Sigmoid colon (tissue), 7 donors: ENCODE measurements around the gene CD36. TPM values are rescaled to one million over a fixed set of nuclear protein-coding genes. Genes with fewer than 3 reads are reported as not detected.
A peak's percentile ranks its signal among the peaks of the same experiment; 100 is the strongest.

Source experiments
- DNase-seq: peaks from one replicate; pipeline ENCODE4 v3.0.0-alpha.2; 2019
- H3K27ac ChIP-seq, 4 donors: fragments of 200-600 bp; sonication (generic); one replicate each; pipeline ENCODE4 v1.5.1; 2016 to 2019; ENCODE audit warnings: mild to moderate bottlenecking in 1 of 4
- H3K27me3 ChIP-seq, 3 donors: fragments of 200-600 bp; sonication (generic); one replicate each; pipeline ENCODE4 v1.5.1; 2019; ENCODE audit warnings: mild to moderate bottlenecking in 1 of 3
- H3K36me3 ChIP-seq, 4 donors: fragments of 200-600 bp; sonication (generic); one replicate each; pipeline ENCODE4 v1.5.1; 2016 to 2019
- H3K4me1 ChIP-seq, 4 donors: fragments of 200-600 bp; sonication (generic); one replicate each; pipeline ENCODE4 v1.5.1; 2017 to 2019
- H3K4me3 ChIP-seq, 4 donors: fragments of 200-600 bp; sonication (generic); one replicate each; pipeline ENCODE4 v1.5.1; 2017 to 2019; ENCODE audit warnings: mild to moderate bottlenecking in 2 of 4, moderate library complexity in 1 of 4
- H3K9me3 ChIP-seq, 4 donors: fragments of 200-600 bp in 3 of 4; sonication (generic) in 3 of 4; one replicate each; pipeline versions ENCODE4 v1.5.1 to v1.6.1; 2013 to 2019
- CTCF ChIP-seq, 4 experiments: fragments of 450-650 bp in 3 of 4; fragments of 200-600 bp in 1 of 4; IDR thresholded peaks; one replicate each; pipeline ENCODE4 v1.5.1; 2016 to 2019; ENCODE audit warnings: antibody characterized with exemption in 4 of 4, mild to moderate bottlenecking in 3 of 4, moderate library complexity in 2 of 4
- EP300 ChIP-seq, 4 donors: sonication (generic); formaldehyde crosslinking; IDR thresholded peaks; one replicate each; pipeline ENCODE4 v1.6.1; 2017; ENCODE audit warnings: antibody characterized with exemption in 4 of 4
- POLR2A ChIP-seq, 2 donors: fragments of 450-650 bp; IDR thresholded peaks; one replicate each; pipeline ENCODE4 v1.6.1; 2016; ENCODE audit warnings: antibody characterized with exemption in 2 of 2, mild to moderate bottlenecking in 2 of 2, moderate library complexity in 2 of 2
- POLR2AphosphoS5 ChIP-seq, 4 donors: sonication (generic); formaldehyde crosslinking; IDR thresholded peaks; one replicate each; pipeline ENCODE4 v1.6.1; 2017; ENCODE audit warnings: antibody characterized with exemption in 4 of 4
- WGBS, 2 donors: extraction: QIAGEN DNeasy Blood & Tissue Kit; methylation state at CpG; one replicate each; pipeline ENCODE4 v1.1.7; 2013; 5-methylcytosine and 5-hydroxymethylcytosine counted together
- intact Hi-C: fragments of 100-400 bp; cut with DNase I; formaldehyde crosslinking; loops from one replicate; pipeline ENCODE4 v1.15.1; 2023
- polyA plus RNA-seq, 3 donors: library from polyadenylated mRNA; stranded (reverse); fragments of 200-250 nt; gene quantifications; one replicate each; pipeline ENCODE4 v1.2.3, GENCODE V29; 2013
- total RNA-seq, 4 donors: library from RNA; depleted of rRNA; stranded (reverse); fragments of >200 nt; gene quantifications; one replicate each; pipeline ENCODE4 v1.1.0, GENCODE V29; 2016
- donor health status: healthy with polysubstance abuse.
- donor health status: Bipolar disorder and iron deficiency.
- donor health status: healthy.

CD36 gene
- total and polyA plus RNA-seq, 7 donors: 21.6 to 126 (median 58.9) TPM

DNA sequence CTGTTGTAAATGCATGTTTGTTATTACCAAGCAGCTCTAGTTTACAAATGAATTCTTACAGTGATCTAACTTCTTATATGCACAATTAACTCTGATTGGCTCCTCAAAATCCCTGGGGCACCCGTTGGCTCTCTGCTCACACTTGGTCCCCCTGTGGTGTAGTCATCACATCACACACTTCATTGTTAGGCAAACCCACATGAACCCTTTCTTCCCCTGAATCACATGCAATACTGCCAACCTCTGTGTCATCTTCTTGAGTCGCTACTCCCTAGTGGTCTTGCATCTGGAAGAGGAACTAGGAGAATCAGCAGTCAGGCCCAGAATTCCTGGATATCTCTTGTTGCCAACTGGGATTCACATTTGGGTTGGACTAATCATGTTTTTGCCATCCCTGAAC lies 73.1 kb downstream of the CD36 start:
- TF ChIP-seq POLR2A (IDR thresholded peaks at IDR 0.05): no peak
- TF ChIP-seq CTCF (IDR thresholded peaks at IDR 0.05): no peak
- no peak for TF ChIP-seq POLR2AphosphoS5 (IDR thresholded peaks at IDR 0.05)
- no peak for TF ChIP-seq EP300 (IDR thresholded peaks at IDR 0.05)

DNA sequence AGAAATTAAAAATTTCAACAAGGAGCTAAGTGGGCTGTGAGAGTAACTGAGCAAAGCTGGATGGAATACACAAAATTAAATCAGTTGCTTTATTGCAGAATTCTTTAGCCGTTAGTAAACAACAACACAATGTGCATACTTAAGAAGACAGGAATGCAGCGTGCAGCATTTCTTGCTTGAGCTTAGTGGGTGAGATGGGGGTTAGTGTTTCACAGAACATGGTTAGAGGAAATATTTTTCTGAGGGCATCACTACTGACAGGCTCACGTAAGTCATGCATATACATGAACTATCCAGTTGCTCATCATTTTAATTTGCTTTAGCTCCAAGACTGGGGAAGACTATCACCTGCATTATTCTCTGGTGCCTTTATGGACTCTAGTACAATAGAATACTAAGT lies 80.8 kb downstream of the CD36 start:
- Histone ChIP-seq H3K36me3 (no peaks in the 10 kb centered on the region), H3K27ac (no peak overlapping the region), H3K4me1 (peaks cover 0 to 32% (median 27%) of the 10 kb centered on the region in 4 donors), H3K4me3 (no peak overlapping the region), H3K9me3 (no peaks in the 10 kb centered on the region), H3K27me3 (no peaks in the 10 kb centered on the region)
- intact Hi-C loops: no loop called here
- no peak for DNase-seq
- TF ChIP-seq EP300 (IDR thresholded peaks at IDR 0.05) (no peak), POLR2A (IDR thresholded peaks at IDR 0.05) (no peak), CTCF (IDR thresholded peaks at IDR 0.05) (no peak), POLR2AphosphoS5 (IDR thresholded peaks at IDR 0.05) (no peak)
- 81 to 88% methylated on average over 3 of the region's 3 CpGs for WGBS, 2 donors

More for the DNA sequence above, 73.1 kb downstream of the CD36 start:
- H3K4me1 ChIP-seq: no peaks in the 10 kb centered on the region
- DNase-seq: no peak
- no peak overlapping the region for H3K27ac ChIP-seq
- WGBS, 2 donors: 64 to 69% methylated on average over 2 of the region's 2 CpGs
- intact Hi-C loops: no loop called here
- H3K36me3 ChIP-seq: no peaks in the 10 kb centered on the region
- H3K9me3 ChIP-seq: no peaks in the 10 kb centered on the region
- H3K4me3 ChIP-seq: no peak overlapping the region
- no peaks in the 10 kb centered on the region for H3K27me3 ChIP-seq

- Histone ChIP-seq H3K36me3 (no peaks in the 10 kb centered on the region), H3K4me3 (no peak overlapping the region), H3K27ac (no peak overlapping the region), H3K27me3 (no peaks in the 10 kb centered on the region), H3K4me1 (peaks cover 0 to 39% (median 35%) of the 10 kb centered on the region in 4 donors), H3K9me3 (no peaks in the 10 kb centered on the region)
- no peak for DNase-seq
- intact Hi-C loops: loop anchor here (5.0 to 10.0 kb wide), 2 partner anchors 197 to 395 kb away; partner anchors contain the start of gene SEMA3C
- TF ChIP-seq EP300 (IDR thresholded peaks at IDR 0.05) (no peak), CTCF (IDR thresholded peaks at IDR 0.05) (no peak)
- WGBS, 2 donors: 94 to 97% methylated on average over 3 of the region's 3 CpGs
Measured at GRCh38 chr7:80720146-80720545, 81.7 kb downstream of the CD36 start.

DNA sequence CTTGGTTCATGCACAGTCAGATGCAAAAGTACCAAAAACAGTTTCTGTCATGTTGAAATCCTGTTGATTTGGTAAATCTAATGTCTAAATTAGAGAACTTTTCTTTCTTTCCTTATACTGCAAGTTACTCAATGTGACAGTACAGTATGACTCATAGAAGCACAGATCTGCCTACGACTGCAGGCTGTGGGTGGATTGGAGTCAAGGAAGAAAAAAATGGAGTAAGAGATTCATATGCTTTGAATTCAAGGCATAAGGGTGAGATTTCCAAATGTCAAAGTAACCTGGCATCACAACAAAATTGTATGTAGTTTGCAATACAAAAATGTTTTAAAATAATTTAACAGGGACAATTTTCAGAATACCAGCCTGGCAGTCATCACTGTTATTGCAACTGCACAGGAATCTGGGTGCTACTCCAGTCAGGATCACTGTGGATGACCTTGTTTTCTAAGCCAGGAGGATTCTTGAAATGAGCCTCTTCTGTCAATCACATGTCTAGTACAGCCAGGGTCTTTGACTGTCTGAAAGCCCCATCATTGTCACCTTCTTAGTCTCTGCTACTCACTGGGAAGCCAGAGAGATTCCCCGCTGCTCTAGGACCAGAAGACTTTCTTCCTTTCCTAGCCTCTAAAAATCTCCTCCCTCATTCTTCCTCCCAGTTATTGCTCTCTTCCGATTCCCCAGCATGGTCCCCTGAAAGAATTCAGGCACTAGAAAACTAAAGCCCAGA lies 83.6 kb downstream of the CD36 start:
- intact Hi-C loops: loop anchor here (5.0 to 10.0 kb wide), 2 partner anchors 195 to 393 kb away; partner anchors contain the start of gene SEMA3C
- 66 to 75% methylated on average over 3 of the region's 3 CpGs for WGBS, 2 donors
- no peak for DNase-seq
- H3K9me3 ChIP-seq: no peaks in the 10 kb centered on the region
- TF ChIP-seq CTCF (IDR thresholded peaks at IDR 0.05): no peak
- TF ChIP-seq POLR2A (IDR thresholded peaks at IDR 0.05): no peak
- no peak for TF ChIP-seq EP300 (IDR thresholded peaks at IDR 0.05)
- TF ChIP-seq POLR2AphosphoS5 (IDR thresholded peaks at IDR 0.05): peak in 2 of 4 donors; percentile 38 to 52
- peaks cover 0 to 41% (median 36%) of the 10 kb centered on the region in 4 donors for H3K4me1 ChIP-seq
- no peaks in the 10 kb centered on the region for H3K27me3 ChIP-seq
- H3K27ac ChIP-seq: peak overlapping the region; percentile 66 to 83 (median 78)
- H3K4me3 ChIP-seq: no peak overlapping the region
- no peaks in the 10 kb centered on the region for H3K36me3 ChIP-seq
